CD14-positive monocyte (primary cell): ENCODE measurements around the gene KCNMA1. TPM values are rescaled to one million over a fixed set of nuclear protein-coding genes. Genes with fewer than 3 reads are reported as not detected.
"Not testable (repeated sequence)": the region's sequence is repeated elsewhere in the genome, so short reads cannot be mapped to it uniquely, and the experiment has no call there.

Experiments used
- DNase-seq, 3 donors: peaks; one replicate each; pipeline ENCODE4 v3.0.0-alpha.2; 2011 to 2022
- H2AFZ ChIP-seq: 2 replicates; pipeline ENCODE4 v1.6.0; 2012; ENCODE audit warnings: mild to moderate bottlenecking, low read depth, low read length, inconsistent platforms; ENCODE audit not compliant: insufficient read depth, poor library complexity, severe bottlenecking
- H3K27ac ChIP-seq, 2 donors: 1 replicate in 1 of 2; 2 replicates in 1 of 2; pipeline ENCODE4 v1.5.1; 2012 to 2013; ENCODE audit warnings: low read length in 2 of 2, control low read depth in 1 of 2, inconsistent platforms in 1 of 2, low read depth in 1 of 2, mild to moderate bottlenecking in 1 of 2
- H3K27me3 ChIP-seq, 2 donors: one replicate each; pipeline versions ENCODE4 v1.6.0 to v1.6.1; 2011 to 2013; ENCODE audit warnings: low read length in 2 of 2; ENCODE audit not compliant: control insufficient read depth in 2 of 2, insufficient read depth in 2 of 2
- H3K36me3 ChIP-seq, 2 donors: replicated peaks in 1 of 2; 1 replicate in 1 of 2; 2 replicates in 1 of 2; pipeline versions ENCODE4 v1.5.1 to v1.6.1; 2012 to 2013; ENCODE audit warnings: low read length in 2 of 2, control low read depth in 1 of 2, inconsistent platforms in 1 of 2, mild to moderate bottlenecking in 1 of 2; ENCODE audit not compliant: insufficient read depth in 2 of 2, control insufficient read depth in 1 of 2
- H3K4me1 ChIP-seq, 2 donors: 1 replicate in 1 of 2; 2 replicates in 1 of 2; pipeline versions ENCODE4 v1.5.1 to v1.6.1; 2012 to 2013; ENCODE audit warnings: low read length in 2 of 2, control low read depth in 1 of 2, inconsistent platforms in 1 of 2, mild to moderate bottlenecking in 1 of 2, moderate library complexity in 1 of 2; ENCODE audit not compliant: insufficient read depth in 2 of 2, control insufficient read depth in 1 of 2
- H3K4me2 ChIP-seq: replicated peaks from 2 replicates; pipeline ENCODE3; 2012; ENCODE audit warnings: low read length, moderate library complexity, mild to moderate bottlenecking; ENCODE audit not compliant: poor library complexity, severe bottlenecking; ENCODE audit errors: extremely low read depth
- H3K4me3 ChIP-seq, 3 experiments: fragments of 200-600 bp in 1 of 3; sonication (generic) in 1 of 3; replicated peaks in 1 of 3; 1 replicate in 2 of 3; 2 replicates in 1 of 3; pipeline ENCODE4 v1.5.1; 2011 to 2013; ENCODE audit warnings: low read length in 3 of 3, mild to moderate bottlenecking in 3 of 3, control low read depth in 2 of 3, low read depth in 2 of 3, inconsistent platforms in 1 of 3, moderate library complexity in 1 of 3
- H3K79me2 ChIP-seq: 2 replicates; pipeline ENCODE4 v1.6.0; 2012; ENCODE audit warnings: mild to moderate bottlenecking, control low read depth, inconsistent platforms, low read length, moderate library complexity; ENCODE audit not compliant: insufficient read depth
- H3K9ac ChIP-seq: 2 replicates; pipeline ENCODE4 v1.6.0; 2017; ENCODE audit warnings: low read length, mild to moderate bottlenecking; ENCODE audit not compliant: insufficient read depth, poor library complexity, severe bottlenecking
- H3K9me3 ChIP-seq, 2 donors: replicated peaks in 1 of 2; 1 replicate in 1 of 2; 2 replicates in 1 of 2; pipeline versions ENCODE4 v1.5.1 to v1.6.1; 2012 to 2013; ENCODE audit warnings: low read length in 2 of 2, control low read depth in 1 of 2; ENCODE audit not compliant: control insufficient read depth in 1 of 2, insufficient read depth in 1 of 2
- H4K20me1 ChIP-seq: 2 replicates; pipeline ENCODE4 v1.6.0; 2012; ENCODE audit warnings: mild to moderate bottlenecking, low read length, control low read depth, moderate library complexity; ENCODE audit not compliant: insufficient read depth
- H3K27ac Mint-ChIP-seq, 7 donors: one replicate each; pipeline ENCODE4 v1.8.0; 2020; ENCODE audit warnings: mild to moderate bottlenecking in 7 of 7, mixed read lengths in 7 of 7, moderate library complexity in 6 of 7, inconsistent platforms in 2 of 7
- H3K27me3 Mint-ChIP-seq, 3 donors: one replicate each; pipeline ENCODE4 v1.8.0; 2021 to 2022; ENCODE audit warnings: low read depth in 3 of 3, mild to moderate bottlenecking in 3 of 3, mixed read lengths in 3 of 3, moderate library complexity in 3 of 3, inconsistent platforms in 1 of 3
- H3K36me3 Mint-ChIP-seq, 2 donors: one replicate each; pipeline ENCODE4 v1.8.0; 2020; ENCODE audit warnings: mixed read lengths in 2 of 2, inconsistent platforms in 1 of 2, mild to moderate bottlenecking in 1 of 2
- H3K4me1 Mint-ChIP-seq: one replicate; pipeline ENCODE4 v1.8.0; 2020; ENCODE audit warnings: mild to moderate bottlenecking, mixed read lengths
- H3K4me3 Mint-ChIP-seq, 2 donors: one replicate each; pipeline ENCODE4 v1.8.0; 2020; ENCODE audit warnings: mild to moderate bottlenecking in 2 of 2, mixed read lengths in 2 of 2, moderate library complexity in 1 of 2
- H3K9me3 Mint-ChIP-seq, 7 donors: one replicate each; pipeline ENCODE4 v1.8.0; 2020 to 2022; ENCODE audit warnings: mixed read lengths in 7 of 7, mild to moderate bottlenecking in 6 of 7, moderate library complexity in 6 of 7, inconsistent platforms in 2 of 7
- CTCF ChIP-seq: fragments of 200-600 bp; IDR thresholded peaks from one replicate; pipeline ENCODE4 v1.8.0; 2022; ENCODE audit warnings: antibody characterized with exemption, mild to moderate bottlenecking
- WGBS: methylation state at CpG from one replicate; pipeline ENCODE4 v1.1.5; 2013; ENCODE audit warnings: missing lambda C conversion rate; ENCODE audit not compliant: insufficient coverage; 5-methylcytosine and 5-hydroxymethylcytosine counted together
- intact Hi-C, 2 donors: fragments of 100-400 bp; cut with micrococcal nuclease; formaldehyde crosslinking; loops; one replicate each; pipeline versions ENCODE4 v1.15.0 to v1.15.1; 2023
- polyA plus RNA-seq, 3 donors: library from polyadenylated mRNA; depleted of rRNA in 1 of 3; unstranded in 2 of 3; stranded (reverse) in 1 of 3; fragments of 300-500 nt in 2 of 3; fragments of >200 nt in 1 of 3; fragmentation: Illumina TruSeq in 2 of 3; gene quantifications; 1 replicate in 2 of 3; 2 replicates in 1 of 3; pipeline ENCODE4 v1.2.3, GENCODE V29; 2012 to 2021

KCNMA1 gene
- polyA plus RNA-seq, 3 donors, result 0.11 to 1.0 TPM; not detected in 1

- no peaks in the 10 kb centered on the region for H3K79me2 ChIP-seq
- no peaks in the 10 kb centered on the region for H3K9me3 ChIP-seq
- no peaks in the 10 kb centered on the region for H3K27me3 ChIP-seq
- no peaks in the 10 kb centered on the region for H3K4me1 ChIP-seq
- peaks cover 8 to 14% (median 10%) of the 10 kb centered on the region in 3 donors for H3K27me3 Mint-ChIP-seq
- H2AFZ ChIP-seq, result no peak overlapping the region
- H3K36me3 Mint-ChIP-seq, result no peaks in the 10 kb centered on the region
- intact Hi-C loops, result no loop called here
- H3K4me3 ChIP-seq, result no peak overlapping the region
- H3K4me2 ChIP-seq, result no peak overlapping the region
- no peaks in the 10 kb centered on the region for H4K20me1 ChIP-seq
- no peaks in the 10 kb centered on the region for H3K36me3 ChIP-seq
- DNase-seq, result no peak
- no peaks in the 10 kb centered on the region for H3K9me3 Mint-ChIP-seq
- H3K27ac Mint-ChIP-seq, result peak overlapping the region in 1 of 7 donors; percentile 22
- 69% methylated on average over 4 of the region's 7 CpGs for WGBS
- H3K4me1 Mint-ChIP-seq, result no peaks in the 10 kb centered on the region
- no peak overlapping the region for H3K9ac ChIP-seq
- no peak overlapping the region for H3K27ac ChIP-seq
- H3K4me3 Mint-ChIP-seq, result no peak overlapping the region
- TF ChIP-seq CTCF, result no peak
These were observed 224.4 kb downstream of the KCNMA1 start for GRCh38 chr10:77413231-77413630.

GRCh38 chr10:77412573-77413133, 225.0 kb downstream of the KCNMA1 start:
- H3K9ac ChIP-seq, H4K20me1 ChIP-seq, H3K79me2 ChIP-seq, H3K27ac Mint-ChIP-seq, H3K4me2 ChIP-seq, H3K27me3 ChIP-seq, H3K4me1 Mint-ChIP-seq, H3K9me3 ChIP-seq, H3K4me3 Mint-ChIP-seq, H3K27ac ChIP-seq, H3K4me1 ChIP-seq, DNase-seq, H2AFZ ChIP-seq, H3K4me3 ChIP-seq, intact Hi-C loops, H3K36me3 Mint-ChIP-seq, H3K9me3 Mint-ChIP-seq, H3K36me3 ChIP-seq: not testable (repeated sequence)
- H3K27me3 Mint-ChIP-seq, result peaks cover 6 to 14% (median 10%) of the 10 kb centered on the region in 3 donors
- 92% methylated on average over 5 of the region's 8 CpGs for WGBS
